Astrocyte (in vitro differentiated cells and primary cell): ENCODE measurements around the gene HAPLN3. TPM values are rescaled to one million over a fixed set of nuclear protein-coding genes. Genes with fewer than 3 reads are reported as not detected.

Experiments
- DNase-seq: peaks from one replicate; pipeline ENCODE4 v3.0.0-alpha.2; 2010; ENCODE audit warnings: low read depth
- FAIRE-seq: peaks from 2 replicates; lab custom pipeline; 2011; peaks lifted over from hg19 to GRCh38; lab: Jason Lieb, UNC
- H2AFZ ChIP-seq: 2 replicates; pipeline ENCODE4 v1.6.0; 2012; ENCODE audit warnings: low read depth, low read length, inconsistent platforms
- H3K27ac ChIP-seq: 2 replicates; pipeline ENCODE4 v1.5.1; 2011; ENCODE audit warnings: low read depth, low read length, inconsistent platforms
- H3K27me3 ChIP-seq: 2 replicates; pipeline ENCODE4 v1.6.0; 2011; ENCODE audit warnings: low read length, inconsistent platforms; ENCODE audit not compliant: insufficient read depth
- H3K36me3 ChIP-seq: 2 replicates; pipeline ENCODE4 v1.5.1; 2011; ENCODE audit warnings: low read length, inconsistent platforms; ENCODE audit not compliant: insufficient read depth
- H3K4me1 ChIP-seq: 2 replicates; pipeline ENCODE4 v1.5.1; 2011; ENCODE audit warnings: low read length, inconsistent platforms; ENCODE audit not compliant: insufficient read depth
- H3K4me2 ChIP-seq: 2 replicates; pipeline ENCODE4 v1.6.0; 2012; ENCODE audit warnings: low read length, inconsistent platforms
- H3K4me3 ChIP-seq: 2 replicates; pipeline ENCODE4 v1.5.1; 2011; ENCODE audit warnings: low read depth, mild to moderate bottlenecking, low read length, inconsistent platforms; ENCODE audit not compliant: insufficient read depth
- H3K79me2 ChIP-seq: 2 replicates; pipeline ENCODE4 v1.6.0; 2012; ENCODE audit warnings: mild to moderate bottlenecking, low read length, inconsistent platforms; ENCODE audit not compliant: insufficient read depth
- H3K9ac ChIP-seq: 2 replicates; pipeline ENCODE4 v1.6.0; 2012; ENCODE audit warnings: mild to moderate bottlenecking, low read length, inconsistent platforms
- H3K9me3 ChIP-seq: 2 replicates; pipeline ENCODE4 v1.5.1; 2012; ENCODE audit warnings: low read depth, mild to moderate bottlenecking, low read length, inconsistent platforms; ENCODE audit not compliant: insufficient read depth
- H4K20me1 ChIP-seq: 2 replicates; pipeline ENCODE4 v1.6.0; 2012; ENCODE audit warnings: low read length, inconsistent platforms; ENCODE audit not compliant: insufficient read depth
- H3K27ac Mint-ChIP-seq: one replicate; pipeline ENCODE4 v1.8.0; 2021; ENCODE audit warnings: mild to moderate bottlenecking, mixed read lengths; ENCODE audit not compliant: unreplicated experiment
- H3K27me3 Mint-ChIP-seq: one replicate; pipeline ENCODE4 v1.8.0; 2021; ENCODE audit warnings: low read depth, mixed read lengths; ENCODE audit not compliant: unreplicated experiment
- H3K36me3 Mint-ChIP-seq: one replicate; pipeline ENCODE4 v1.8.0; 2021; ENCODE audit warnings: low read depth, mixed read lengths; ENCODE audit not compliant: unreplicated experiment
- H3K4me1 Mint-ChIP-seq: one replicate; pipeline ENCODE4 v1.8.0; 2021; ENCODE audit warnings: low read depth, mixed read lengths; ENCODE audit not compliant: unreplicated experiment
- H3K4me3 Mint-ChIP-seq: one replicate; pipeline ENCODE4 v1.8.0; 2021; ENCODE audit warnings: mild to moderate bottlenecking, moderate library complexity, mixed read lengths; ENCODE audit not compliant: unreplicated experiment
- H3K9me3 Mint-ChIP-seq: one replicate; pipeline ENCODE4 v1.8.0; 2021; ENCODE audit warnings: mild to moderate bottlenecking, mixed read lengths; ENCODE audit not compliant: unreplicated experiment
- EZH2 ChIP-seq: IDR thresholded peaks from 2 replicates; pipeline ENCODE4 v1.6.1; 2012; ENCODE audit warnings: mild to moderate bottlenecking, low read length, inconsistent platforms; ENCODE audit not compliant: insufficient read depth
- total RNA-seq: library from RNA; stranded (reverse); gene quantifications from 2 replicates; pipeline ENCODE4 v1.2.1, GENCODE V29; 2021
- TF ChIP-seq, protein P1 (sequence below): IDR thresholded peaks from 2 replicates; pipeline ENCODE4 v1.5.1; 2011; ENCODE audit warnings: low read depth, mild to moderate bottlenecking, inconsistent platforms, low read length, moderate library complexity; ENCODE audit not compliant: insufficient read depth

Gene HAPLN3
- total RNA-seq, 1 donor from 2014 or later = 8.2 TPM

GRCh38 chr15:88835646-88836045 is 59.7 kb downstream of the HAPLN3 start:
- Histone ChIP-seq H3K36me3 (no peaks in the 10 kb centered on the region), H3K4me2 (no peak overlapping the region), H3K9ac (no peak overlapping the region), H3K27me3 (no peaks in the 10 kb centered on the region), H3K4me3 (no peak overlapping the region), H2AFZ (no peak overlapping the region), H4K20me1 (no peaks in the 10 kb centered on the region), H3K4me1 (peaks cover 3% of the 10 kb centered on the region), H3K27ac (no peak overlapping the region), H3K9me3 (no peaks in the 10 kb centered on the region), H3K79me2 (no peaks in the 10 kb centered on the region)
- no peaks in the 10 kb centered on the region for H3K36me3 Mint-ChIP-seq
- TF ChIP-seq, protein P1, sequence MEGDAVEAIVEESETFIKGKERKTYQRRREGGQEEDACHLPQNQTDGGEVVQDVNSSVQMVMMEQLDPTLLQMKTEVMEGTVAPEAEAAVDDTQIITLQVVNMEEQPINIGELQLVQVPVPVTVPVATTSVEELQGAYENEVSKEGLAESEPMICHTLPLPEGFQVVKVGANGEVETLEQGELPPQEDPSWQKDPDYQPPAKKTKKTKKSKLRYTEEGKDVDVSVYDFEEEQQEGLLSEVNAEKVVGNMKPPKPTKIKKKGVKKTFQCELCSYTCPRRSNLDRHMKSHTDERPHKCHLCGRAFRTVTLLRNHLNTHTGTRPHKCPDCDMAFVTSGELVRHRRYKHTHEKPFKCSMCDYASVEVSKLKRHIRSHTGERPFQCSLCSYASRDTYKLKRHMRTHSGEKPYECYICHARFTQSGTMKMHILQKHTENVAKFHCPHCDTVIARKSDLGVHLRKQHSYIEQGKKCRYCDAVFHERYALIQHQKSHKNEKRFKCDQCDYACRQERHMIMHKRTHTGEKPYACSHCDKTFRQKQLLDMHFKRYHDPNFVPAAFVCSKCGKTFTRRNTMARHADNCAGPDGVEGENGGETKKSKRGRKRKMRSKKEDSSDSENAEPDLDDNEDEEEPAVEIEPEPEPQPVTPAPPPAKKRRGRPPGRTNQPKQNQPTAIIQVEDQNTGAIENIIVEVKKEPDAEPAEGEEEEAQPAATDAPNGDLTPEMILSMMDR = no peak
- no peak for TF ChIP-seq EZH2
- no peak overlapping the region for H3K4me3 Mint-ChIP-seq
- H3K9me3 Mint-ChIP-seq = no peaks in the 10 kb centered on the region
- H3K4me1 Mint-ChIP-seq = peaks cover 6% of the 10 kb centered on the region
- H3K27me3 Mint-ChIP-seq = peaks cover 13% of the 10 kb centered on the region
- DNase-seq (peak; percentile 33), FAIRE-seq (peak; percentile 52)
- H3K27ac Mint-ChIP-seq = no peak overlapping the region

DNA sequence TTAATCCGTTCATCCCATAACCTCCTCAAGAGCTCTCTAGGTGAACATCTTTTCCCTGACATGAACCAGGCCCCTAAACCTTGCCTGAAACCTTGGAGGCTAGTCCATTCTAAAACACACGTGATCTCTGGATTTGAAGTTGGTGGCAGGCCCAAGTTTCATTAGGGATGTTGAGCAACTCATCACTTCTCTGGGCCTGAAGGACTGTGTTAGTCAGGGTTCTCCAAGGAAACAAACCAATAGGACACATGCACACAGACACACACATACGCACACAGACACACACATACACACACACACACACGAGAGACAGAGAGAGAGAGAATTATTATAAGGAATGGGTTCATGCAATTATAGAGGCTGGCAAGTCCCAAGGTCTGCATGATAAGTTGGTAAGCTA is 60.2 kb downstream of the HAPLN3 start:
- H3K4me1 ChIP-seq = peaks cover 3% of the 10 kb centered on the region
- H3K36me3 Mint-ChIP-seq = no peaks in the 10 kb centered on the region
- H3K79me2 ChIP-seq = no peaks in the 10 kb centered on the region
- H3K27me3 Mint-ChIP-seq = peaks cover 10% of the 10 kb centered on the region
- no peak for FAIRE-seq
- H3K27me3 ChIP-seq = no peaks in the 10 kb centered on the region
- no peak for DNase-seq
- no peak overlapping the region for H3K27ac Mint-ChIP-seq
- H3K9me3 Mint-ChIP-seq = no peaks in the 10 kb centered on the region
- no peaks in the 10 kb centered on the region for H3K36me3 ChIP-seq
- TF ChIP-seq, protein P1 = no peak
- no peak for TF ChIP-seq EZH2
- H3K4me3 ChIP-seq = no peak overlapping the region
- no peak overlapping the region for H3K4me3 Mint-ChIP-seq
- no peak overlapping the region for H3K4me2 ChIP-seq
- no peak overlapping the region for H2AFZ ChIP-seq
- H4K20me1 ChIP-seq = no peaks in the 10 kb centered on the region
- peaks cover 6% of the 10 kb centered on the region for H3K4me1 Mint-ChIP-seq
- H3K9me3 ChIP-seq = no peaks in the 10 kb centered on the region
- no peak overlapping the region for H3K9ac ChIP-seq
- no peak overlapping the region for H3K27ac ChIP-seq

DNA sequence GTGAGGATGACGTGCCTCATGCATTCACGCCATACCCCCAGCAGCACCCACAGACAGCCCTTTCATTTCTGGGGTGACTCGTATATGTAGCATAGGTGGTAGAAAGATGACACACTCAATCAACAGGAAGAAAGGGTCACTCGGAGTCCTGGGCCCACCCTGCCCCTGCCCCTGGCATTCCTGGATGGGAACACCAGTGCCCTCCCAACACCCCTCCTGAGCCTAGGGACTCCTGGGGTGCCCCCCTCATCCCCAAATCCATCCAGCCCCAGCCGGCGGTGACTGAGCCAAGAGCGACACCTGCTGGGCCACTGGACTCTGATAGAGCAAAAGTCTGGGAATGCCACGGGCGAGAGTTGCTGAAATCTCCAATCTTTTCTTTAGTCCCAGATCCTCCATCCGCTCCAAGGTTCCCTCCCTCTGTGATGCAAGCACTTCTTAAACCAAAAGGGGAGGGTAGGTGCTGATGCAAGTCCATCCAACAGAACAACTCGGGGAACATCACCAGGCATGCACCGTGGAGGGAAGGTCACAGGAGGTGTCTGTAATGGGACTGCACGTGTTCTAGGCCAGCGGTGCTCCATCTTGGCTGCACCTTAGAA is 61.0 kb downstream of the HAPLN3 start:
- Histone ChIP-seq H3K4me2 (peak overlapping the region; percentile 0), H2AFZ (peak overlapping the region; percentile 14), H3K79me2 (no peaks in the 10 kb centered on the region), H3K9me3 (no peaks in the 10 kb centered on the region), H3K4me1 (peaks cover 3% of the 10 kb centered on the region), H4K20me1 (no peaks in the 10 kb centered on the region), H3K4me3 (no peak overlapping the region), H3K27ac (no peak overlapping the region), H3K9ac (no peak overlapping the region), H3K27me3 (no peaks in the 10 kb centered on the region), H3K36me3 (no peaks in the 10 kb centered on the region)
- Mint-ChIP-seq H3K27me3 (peaks cover 10% of the 10 kb centered on the region), H3K4me1 (peaks cover 6% of the 10 kb centered on the region), H3K36me3 (no peaks in the 10 kb centered on the region), H3K4me3 (no peak overlapping the region), H3K9me3 (no peaks in the 10 kb centered on the region), H3K27ac (peak overlapping the region; percentile 35)
- peak; percentile 3 for DNase-seq
- no peak for FAIRE-seq
- no peak for TF ChIP-seq EZH2
- TF ChIP-seq, protein P1 = peak; percentile 55
